Heart left ventricle (tissue), 13 donors: ENCODE data around the gene ADAM8.

Experiments
- CTCF ChIP-seq, 12 donors: fragments of 200-600 bp; sonication (generic) in 4 of 12; IDR thresholded peaks; one replicate each; pipeline versions ENCODE4 v1.5.0 to v1.8.0; 2018 to 2022; ENCODE audit warnings: antibody characterized with exemption in 12 of 12, mild to moderate bottlenecking in 5 of 12
- POLR2A ChIP-seq, 2 donors: fragments of 450-650 bp; IDR thresholded peaks; one replicate each; pipeline ENCODE4 v1.6.1; 2017; ENCODE audit warnings: antibody characterized with exemption in 2 of 2, mild to moderate bottlenecking in 2 of 2, moderate library complexity in 2 of 2
- donor health status: ischemic (EF 13 %, LVEDD 7.1; RV severe dilation, severe dysfunction).
- donor health status: DM: no; HTN: yes; CAD: no.
- donor health status: DM: no; HTN: no; CAD: no.
- donor health status: ischemic (EF 25% LVEDD 6.9; RV normal size, moderate dysfunction).
- donor health status: ischemic (EF 25% LVEDD 5.7; RV mildly dilated, moderate dysfunction).
- donor health status: ischemic (EF 35%, LVEDD 5.7; RV mildly dilated, moderate dysfunction).
- donor health status: nonischemic (EF 11% LVEDD 7.7; RV severe dilation, severe dysfunction).
- donor health status: DM: yes; HTN: yes; CAD: no.
- donor health status: PGD.
- donor health status: ischemic (EF 29% LVEDD 5.4; RV normal size, mild dysfunction).
- donor health status: nonischemic (EF 23%, LVEDD 6.1; RV moderate dilation, normal function).

- TF ChIP-seq CTCF (IDR thresholded peaks at IDR 0.05) (no peak), POLR2A (IDR thresholded peaks at IDR 0.05) (no peak)
These were observed 63.7 kb downstream of the ADAM8 start for GRCh38 chr10:133212853-133213494.
